HepG2 (cell line): ENCODE measurements around the gene P3H4. TPM values are rescaled to one million over a fixed set of nuclear protein-coding genes. Genes with fewer than 3 reads are reported as not detected.

Source experiments
- ASH2L ChIP-seq: fragments of 300-600, 200-600 bp; sonication (generic); IDR thresholded peaks from 2 replicates; pipeline ENCODE4 v1.7.0; 2017; ENCODE audit warnings: low read depth, mild to moderate bottlenecking, moderate library complexity, mixed read lengths, low read length; ENCODE audit not compliant: insufficient read length
- KDM4B ChIP-seq: sonication (generic); formaldehyde crosslinking; IDR thresholded peaks from 2 replicates; pipeline ENCODE4 v1.4.0; 2020; ENCODE audit warnings: missing genetic modification reagents
- KLF13 ChIP-seq: sonication (generic); formaldehyde crosslinking; IDR thresholded peaks from 2 replicates; pipeline ENCODE4 v1.4.0; 2020; ENCODE audit warnings: mild to moderate bottlenecking, missing genetic modification reagents
- NFKBIZ ChIP-seq: IDR thresholded peaks from 2 replicates; pipeline ENCODE4 v1.6.1; 2018; ENCODE audit warnings: missing genetic modification reagents, missing compliant biosample characterization
- POLR2A ChIP-seq, 2 experiments: IDR thresholded peaks; 2 replicates each; pipeline ENCODE4 v1.6.1; 2011; ENCODE audit warnings: low read depth in 2 of 2, low read length in 2 of 2, mild to moderate bottlenecking in 1 of 2, moderate library complexity in 1 of 2; ENCODE audit not compliant: insufficient read depth in 1 of 2
- SIN3A ChIP-seq: IDR thresholded peaks from 2 replicates; pipeline ENCODE4 v1.6.1; 2011; ENCODE audit warnings: low read depth, mild to moderate bottlenecking, control low read depth, low read length, borderline replicate concordance
- SOX13 ChIP-seq, 3 experiments: fragments of 450-650 bp in 1 of 3; sonication (generic) in 1 of 3; formaldehyde crosslinking in 1 of 3; IDR thresholded peaks in 2 of 3; conservative IDR thresholded peaks in 1 of 3; 2 replicates each; pipeline versions ENCODE4 v1.5.0 to v1.6.1; 2016 to 2020; ENCODE audit warnings: antibody characterized with exemption in 1 of 3, mild to moderate bottlenecking in 1 of 3, missing compliant biosample characterization in 1 of 3, missing genetic modification reagents in 1 of 3, moderate library complexity in 1 of 3
- THAP7 ChIP-seq: sonication (generic); formaldehyde crosslinking; IDR thresholded peaks from 2 replicates; pipeline ENCODE4 v1.8.1; 2023; ENCODE audit warnings: mild to moderate bottlenecking, missing genetic modification reagents
- ZNF75D ChIP-seq: sonication (generic); formaldehyde crosslinking; IDR thresholded peaks from 2 replicates; pipeline ENCODE4 v1.8.1; 2023; ENCODE audit warnings: missing genetic modification reagents, mild to moderate bottlenecking, borderline replicate concordance
- ZNF768 ChIP-seq: sonication (generic); formaldehyde crosslinking; IDR thresholded peaks from 2 replicates; pipeline ENCODE4 v1.4.0; 2020; ENCODE audit warnings: missing genetic modification reagents
- polyA plus RNA-seq, 8 experiments: library from polyadenylated mRNA; depleted of rRNA in 3 of 8; stranded (reverse) in 7 of 8; unstranded in 1 of 8; fragments of >200 nt; fragmentation: Illumina TruSeq in 4 of 8; extraction: Trizol in 4 of 8; gene quantifications; 2 replicates each; pipeline versions ENCODE4 v1.2.1 to v1.2.3, GENCODE V29; 2011 to 2016; ENCODE audit warnings: low read depth in 4 of 8, missing spikeins in 1 of 8, mixed read lengths in 1 of 8; ENCODE audit not compliant: insufficient read depth in 1 of 8
- total RNA-seq, 5 experiments: library from RNA; depleted of rRNA; stranded (reverse); fragments of >200 nt; fragmentation: Illumina TruSeq; extraction: Trizol; gene quantifications; 2 replicates each; pipeline ENCODE4 v1.2.3, GENCODE V29; 2016; ENCODE audit warnings: low read depth in 1 of 5
- TF ChIP-seq, protein P1 (sequence below), 2 experiments: sonication (generic) in 1 of 2; formaldehyde crosslinking in 1 of 2; IDR thresholded peaks; 2 replicates each; pipeline versions ENCODE4 v1.4.0 to v1.6.1; 2016 to 2020; ENCODE audit warnings: borderline replicate concordance in 1 of 2, low read depth in 1 of 2, mild to moderate bottlenecking in 1 of 2, missing genetic modification reagents in 1 of 2
- TF ChIP-seq, protein P2 (sequence below): sonication (generic); formaldehyde crosslinking; IDR thresholded peaks from 2 replicates; pipeline ENCODE4 v1.5.0; 2020; ENCODE audit warnings: mild to moderate bottlenecking, missing genetic modification reagents
- TF ChIP-seq, protein P3 (sequence below): sonication (generic); formaldehyde crosslinking; conservative IDR thresholded peaks from 2 replicates; pipeline ENCODE4 v1.4.0; 2020; ENCODE audit warnings: missing genetic modification reagents
- TF ChIP-seq, protein P4 (sequence below): IDR thresholded peaks from 2 replicates; pipeline ENCODE4 v1.6.1; 2016; ENCODE audit warnings: low read depth

The P3H4 gene
- total and polyA plus RNA-seq, 2 of the 13 experiments (the other 11 are each of a cell fraction or from before 2014, with no cell fraction given), result 37.1 to 50.6 TPM

- TF ChIP-seq THAP7 (CRISPR knock-in tag), result 0 out of 2 replicates have a peak, but pooled peaks have one; percentile 56
- TF ChIP-seq SOX13 (IDR thresholded peaks at IDR 0.05), result no peak
- no peak for TF ChIP-seq SOX13 (CRISPR knock-in tag; conservative IDR thresholded peaks at IDR 0.05 in 1 of 2, IDR thresholded peaks at IDR 0.05 in 1 of 2)
- peak in 1 of 2 experiments; percentile 27; a peak in 1 of 4 replicates for TF ChIP-seq POLR2A (IDR thresholded peaks at IDR 0.05; ENCODE audit: insufficient read depth in 1 of 2, low read depth in 2 of 2, low read length in 2 of 2)
- TF ChIP-seq, protein P1, sequence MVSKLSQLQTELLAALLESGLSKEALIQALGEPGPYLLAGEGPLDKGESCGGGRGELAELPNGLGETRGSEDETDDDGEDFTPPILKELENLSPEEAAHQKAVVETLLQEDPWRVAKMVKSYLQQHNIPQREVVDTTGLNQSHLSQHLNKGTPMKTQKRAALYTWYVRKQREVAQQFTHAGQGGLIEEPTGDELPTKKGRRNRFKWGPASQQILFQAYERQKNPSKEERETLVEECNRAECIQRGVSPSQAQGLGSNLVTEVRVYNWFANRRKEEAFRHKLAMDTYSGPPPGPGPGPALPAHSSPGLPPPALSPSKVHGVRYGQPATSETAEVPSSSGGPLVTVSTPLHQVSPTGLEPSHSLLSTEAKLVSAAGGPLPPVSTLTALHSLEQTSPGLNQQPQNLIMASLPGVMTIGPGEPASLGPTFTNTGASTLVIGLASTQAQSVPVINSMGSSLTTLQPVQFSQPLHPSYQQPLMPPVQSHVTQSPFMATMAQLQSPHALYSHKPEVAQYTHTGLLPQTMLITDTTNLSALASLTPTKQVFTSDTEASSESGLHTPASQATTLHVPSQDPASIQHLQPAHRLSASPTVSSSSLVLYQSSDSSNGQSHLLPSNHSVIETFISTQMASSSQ (IDR thresholded peaks at IDR 0.05; ENCODE audit: low read depth), result no peak
- TF ChIP-seq, protein P1 (CRISPR knock-in tag; IDR thresholded peaks at IDR 0.05; ENCODE audit: borderline replicate concordance), result peak; percentile 7; the same call in 1 of the 2 replicates
- no peak; the same call in 1 of the 2 replicates for TF ChIP-seq ZNF75D (CRISPR knock-in tag)
- TF ChIP-seq, protein P2, sequence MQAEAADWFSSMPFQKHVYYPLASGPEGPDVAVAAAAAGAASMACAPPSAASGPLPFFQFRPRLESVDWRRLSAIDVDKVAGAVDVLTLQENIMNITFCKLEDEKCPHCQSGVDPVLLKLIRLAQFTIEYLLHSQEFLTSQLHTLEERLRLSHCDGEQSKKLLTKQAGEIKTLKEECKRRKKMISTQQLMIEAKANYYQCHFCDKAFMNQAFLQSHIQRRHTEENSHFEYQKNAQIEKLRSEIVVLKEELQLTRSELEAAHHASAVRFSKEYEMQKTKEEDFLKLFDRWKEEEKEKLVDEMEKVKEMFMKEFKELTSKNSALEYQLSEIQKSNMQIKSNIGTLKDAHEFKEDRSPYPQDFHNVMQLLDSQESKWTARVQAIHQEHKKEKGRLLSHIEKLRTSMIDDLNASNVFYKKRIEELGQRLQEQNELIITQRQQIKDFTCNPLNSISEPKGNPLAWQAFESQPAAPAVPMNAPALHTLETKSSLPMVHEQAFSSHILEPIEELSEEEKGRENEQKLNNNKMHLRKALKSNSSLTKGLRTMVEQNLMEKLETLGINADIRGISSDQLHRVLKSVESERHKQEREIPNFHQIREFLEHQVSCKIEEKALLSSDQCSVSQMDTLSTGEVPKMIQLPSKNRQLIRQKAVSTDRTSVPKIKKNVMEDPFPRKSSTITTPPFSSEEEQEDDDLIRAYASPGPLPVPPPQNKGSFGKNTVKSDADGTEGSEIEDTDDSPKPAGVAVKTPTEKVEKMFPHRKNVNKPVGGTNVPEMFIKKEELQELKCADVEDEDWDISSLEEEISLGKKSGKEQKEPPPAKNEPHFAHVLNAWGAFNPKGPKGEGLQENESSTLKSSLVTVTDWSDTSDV (CRISPR knock-in tag), result 0 out of 2 replicates have a peak, but pooled peaks have one; percentile 38
- peak; percentile 2; the same call in 1 of the 2 replicates for TF ChIP-seq ZNF768 (CRISPR knock-in tag)
- 0 out of 2 replicates have a peak, but pooled peaks have one; percentile 48 for TF ChIP-seq KLF13 (CRISPR knock-in tag)
- 0 out of 2 replicates have a peak, but pooled peaks have one; percentile 52 for TF ChIP-seq NFKBIZ (CRISPR knock-in tag)
- TF ChIP-seq ASH2L, result no peak
- TF ChIP-seq, protein P3, sequence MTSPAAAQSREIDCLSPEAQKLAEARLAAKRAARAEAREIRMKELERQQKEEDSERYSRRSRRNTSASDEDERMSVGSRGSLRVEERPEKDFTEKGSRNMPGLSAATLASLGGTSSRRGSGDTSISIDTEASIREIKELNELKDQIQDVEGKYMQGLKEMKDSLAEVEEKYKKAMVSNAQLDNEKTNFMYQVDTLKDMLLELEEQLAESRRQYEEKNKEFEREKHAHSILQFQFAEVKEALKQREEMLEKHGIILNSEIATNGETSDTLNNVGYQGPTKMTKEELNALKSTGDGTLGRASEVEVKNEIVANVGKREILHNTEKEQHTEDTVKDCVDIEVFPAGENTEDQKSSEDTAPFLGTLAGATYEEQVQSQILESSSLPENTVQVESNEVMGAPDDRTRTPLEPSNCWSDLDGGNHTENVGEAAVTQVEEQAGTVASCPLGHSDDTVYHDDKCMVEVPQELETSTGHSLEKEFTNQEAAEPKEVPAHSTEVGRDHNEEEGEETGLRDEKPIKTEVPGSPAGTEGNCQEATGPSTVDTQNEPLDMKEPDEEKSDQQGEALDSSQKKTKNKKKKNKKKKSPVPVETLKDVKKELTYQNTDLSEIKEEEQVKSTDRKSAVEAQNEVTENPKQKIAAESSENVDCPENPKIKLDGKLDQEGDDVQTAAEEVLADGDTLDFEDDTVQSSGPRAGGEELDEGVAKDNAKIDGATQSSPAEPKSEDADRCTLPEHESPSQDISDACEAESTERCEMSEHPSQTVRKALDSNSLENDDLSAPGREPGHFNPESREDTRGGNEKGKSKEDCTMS (CRISPR knock-in tag), result no peak
- TF ChIP-seq SIN3A, result 0 out of 2 replicates have a peak, but pooled peaks have one; percentile 24
- no peak for TF ChIP-seq KDM4B
- TF ChIP-seq, protein P4, sequence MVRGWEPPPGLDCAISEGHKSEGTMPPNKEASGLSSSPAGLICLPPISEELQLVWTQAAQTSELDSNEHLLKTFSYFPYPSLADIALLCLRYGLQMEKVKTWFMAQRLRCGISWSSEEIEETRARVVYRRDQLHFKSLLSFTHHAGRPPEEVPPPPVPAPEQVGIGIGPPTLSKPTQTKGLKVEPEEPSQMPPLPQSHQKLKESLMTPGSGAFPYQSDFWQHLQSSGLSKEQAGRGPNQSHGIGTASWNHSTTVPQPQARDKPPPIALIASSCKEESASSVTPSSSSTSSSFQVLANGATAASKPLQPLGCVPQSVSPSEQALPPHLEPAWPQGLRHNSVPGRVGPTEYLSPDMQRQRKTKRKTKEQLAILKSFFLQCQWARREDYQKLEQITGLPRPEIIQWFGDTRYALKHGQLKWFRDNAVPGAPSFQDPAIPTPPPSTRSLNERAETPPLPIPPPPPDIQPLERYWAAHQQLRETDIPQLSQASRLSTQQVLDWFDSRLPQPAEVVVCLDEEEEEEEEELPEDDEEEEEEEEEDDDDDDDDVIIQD (CRISPR knock-in tag), result 0 out of 2 replicates have a peak, but pooled peaks have one; percentile 31
Measured at GRCh38 chr17:41810659-41811548, 845 bp downstream of the P3H4 start (continued).
